Esophagus muscularis mucosa (tissue), 4 donors: ENCODE results near the gene BCR. TPM values are rescaled to one million over a fixed set of nuclear protein-coding genes. Genes with fewer than 3 reads are reported as not detected.

Experiments used
- DNase-seq: peaks from one replicate; pipeline ENCODE4 v3.0.0-alpha.2; 2017; ENCODE audit errors: extremely low spot score
- H3K27ac ChIP-seq, 4 donors: fragments of 200-600 bp; sonication (generic); replicated peaks in 1 of 4; 1 replicate in 3 of 4; 2 replicates in 1 of 4; pipeline ENCODE4 v1.5.1; 2016 to 2019; ENCODE audit warnings: mild to moderate bottlenecking in 1 of 4
- H3K27me3 ChIP-seq, 4 donors: fragments of 200-600 bp; sonication (generic); one replicate each; pipeline versions ENCODE4 v1.5.1 to v1.6.0; 2016 to 2019
- H3K36me3 ChIP-seq, 4 donors: fragments of 200-600 bp; sonication (generic); one replicate each; pipeline ENCODE4 v1.5.1; 2016 to 2019
- H3K4me1 ChIP-seq, 4 donors: fragments of 200-600 bp; sonication (generic); one replicate each; pipeline ENCODE4 v1.5.1; 2016 to 2019
- H3K4me3 ChIP-seq, 4 donors: fragments of 200-600 bp; sonication (generic); 1 replicate in 2 of 4; 2 replicates in 2 of 4; pipeline ENCODE4 v1.5.1; 2016 to 2019; ENCODE audit warnings: mild to moderate bottlenecking in 4 of 4, moderate library complexity in 1 of 4
- H3K9me3 ChIP-seq, 4 donors: fragments of 200-600 bp; sonication (generic); 1 replicate in 3 of 4; 2 replicates in 1 of 4; pipeline ENCODE4 v1.5.1; 2016 to 2019
- EP300 ChIP-seq: sonication (generic); formaldehyde crosslinking; IDR thresholded peaks from one replicate; pipeline ENCODE4 v1.6.1; 2017; ENCODE audit warnings: antibody characterized with exemption
- POLR2A ChIP-seq: fragments of 450-650 bp; IDR thresholded peaks from one replicate; pipeline ENCODE4 v1.6.1; 2017; ENCODE audit warnings: antibody characterized with exemption, moderate library complexity, mild to moderate bottlenecking, low read depth
- POLR2AphosphoS5 ChIP-seq, 2 donors: sonication (generic); formaldehyde crosslinking; IDR thresholded peaks; one replicate each; pipeline ENCODE4 v1.6.1; 2017; ENCODE audit warnings: antibody characterized with exemption in 2 of 2
- WGBS: methylation state at CpG from one replicate; pipeline ENCODE4 v1.1.5; 2018; 5-methylcytosine and 5-hydroxymethylcytosine counted together
- intact Hi-C: fragments of 100-400 bp; cut with DNase I; formaldehyde crosslinking; loops from one replicate; pipeline ENCODE4 v1.15.1; 2023
- total RNA-seq, 4 donors: library from RNA; depleted of rRNA; stranded (reverse); fragments of >200 nt; gene quantifications; one replicate each; pipeline versions ENCODE4 v1.1.0 to v1.2.1, GENCODE V29; 2016
- TF ChIP-seq, protein P1 (sequence below), 3 experiments: fragments of 200-600 bp in 2 of 3; fragments of 450-650 bp in 1 of 3; sonication (generic) in 2 of 3; IDR thresholded peaks; one replicate each; pipeline ENCODE4 v1.5.1; 2017 to 2019; ENCODE audit warnings: antibody characterized with exemption in 3 of 3, mild to moderate bottlenecking in 2 of 3, moderate library complexity in 1 of 3

Gene BCR
- total RNA-seq, 4 donors from 2014 or later: 35.7 to 58.5 (median 48.0) TPM

DNA sequence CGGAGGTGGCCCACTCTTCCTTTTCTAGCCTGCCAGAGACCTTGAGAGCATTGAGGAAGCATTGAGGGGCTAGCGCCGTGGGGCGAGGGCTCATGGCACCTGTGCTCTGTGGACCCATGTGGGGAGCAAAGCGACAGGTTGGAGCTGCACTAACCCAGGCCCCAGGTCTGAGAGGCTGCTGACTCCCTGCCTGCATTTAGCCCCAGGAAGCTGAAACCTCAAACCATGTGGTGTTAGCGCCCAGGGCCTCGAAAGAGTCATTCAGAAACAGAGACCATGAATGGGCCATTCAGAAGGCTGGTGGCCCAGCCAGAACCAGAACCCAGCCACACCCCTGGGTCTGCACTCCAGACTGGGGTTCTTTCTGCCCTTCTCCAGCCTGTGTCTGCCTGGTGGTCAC is 88.6 kb downstream of the BCR start:
- Histone ChIP-seq H3K27ac (no peak overlapping the region), H3K4me3 (no peak overlapping the region), H3K9me3 (no peaks in the 10 kb centered on the region), H3K4me1 (peaks cover 0 to 13% (median 0%) of the 10 kb centered on the region in 4 donors), H3K36me3 (peaks cover 28 to 91% (median 74%) of the 10 kb centered on the region in 4 donors), H3K27me3 (no peaks in the 10 kb centered on the region)
- no peak for DNase-seq
- no peak for TF ChIP-seq EP300
- TF ChIP-seq POLR2A: no peak
- no peak for TF ChIP-seq POLR2AphosphoS5 (IDR thresholded peaks at IDR 0.05)
- TF ChIP-seq, protein P1, sequence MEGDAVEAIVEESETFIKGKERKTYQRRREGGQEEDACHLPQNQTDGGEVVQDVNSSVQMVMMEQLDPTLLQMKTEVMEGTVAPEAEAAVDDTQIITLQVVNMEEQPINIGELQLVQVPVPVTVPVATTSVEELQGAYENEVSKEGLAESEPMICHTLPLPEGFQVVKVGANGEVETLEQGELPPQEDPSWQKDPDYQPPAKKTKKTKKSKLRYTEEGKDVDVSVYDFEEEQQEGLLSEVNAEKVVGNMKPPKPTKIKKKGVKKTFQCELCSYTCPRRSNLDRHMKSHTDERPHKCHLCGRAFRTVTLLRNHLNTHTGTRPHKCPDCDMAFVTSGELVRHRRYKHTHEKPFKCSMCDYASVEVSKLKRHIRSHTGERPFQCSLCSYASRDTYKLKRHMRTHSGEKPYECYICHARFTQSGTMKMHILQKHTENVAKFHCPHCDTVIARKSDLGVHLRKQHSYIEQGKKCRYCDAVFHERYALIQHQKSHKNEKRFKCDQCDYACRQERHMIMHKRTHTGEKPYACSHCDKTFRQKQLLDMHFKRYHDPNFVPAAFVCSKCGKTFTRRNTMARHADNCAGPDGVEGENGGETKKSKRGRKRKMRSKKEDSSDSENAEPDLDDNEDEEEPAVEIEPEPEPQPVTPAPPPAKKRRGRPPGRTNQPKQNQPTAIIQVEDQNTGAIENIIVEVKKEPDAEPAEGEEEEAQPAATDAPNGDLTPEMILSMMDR (IDR thresholded peaks at IDR 0.05): no peak
- intact Hi-C loops: no loop called here
- 96% methylated on average over 4 of the region's 7 CpGs for WGBS

GRCh38 chr22:23269441-23270211 is 89.3 kb downstream of the BCR start:
- H3K36me3 ChIP-seq: peaks cover 28 to 91% (median 74%) of the 10 kb centered on the region in 4 donors
- no peaks in the 10 kb centered on the region for H3K27me3 ChIP-seq
- intact Hi-C loops: no loop called here
- no peak overlapping the region for H3K27ac ChIP-seq
- no peak for DNase-seq
- H3K4me1 ChIP-seq: peaks cover 0 to 8% (median 0%) of the 10 kb centered on the region in 4 donors
- no peak for TF ChIP-seq EP300
- WGBS: 88% methylated on average over 18 of the region's 18 CpGs
- no peaks in the 10 kb centered on the region for H3K9me3 ChIP-seq
- H3K4me3 ChIP-seq: no peak overlapping the region

- no peak for DNase-seq
- intact Hi-C loops: no loop called here
- Histone ChIP-seq H3K27ac (no peak overlapping the region), H3K4me1 (peaks cover 0 to 2% (median 0%) of the 10 kb centered on the region in 4 donors), H3K9me3 (no peaks in the 10 kb centered on the region), H3K27me3 (no peaks in the 10 kb centered on the region), H3K4me3 (no peak overlapping the region), H3K36me3 (peaks cover 30 to 91% (median 78%) of the 10 kb centered on the region in 4 donors)
- WGBS: 69% methylated on average over 8 of the region's 8 CpGs
- TF ChIP-seq EP300 (no peak), POLR2A (no peak), POLR2AphosphoS5 (IDR thresholded peaks at IDR 0.05) (no peak)
- TF ChIP-seq, protein P1 (IDR thresholded peaks at IDR 0.05): no peak
These were observed 90.0 kb downstream of the BCR start for GRCh38 chr22:23270212-23270733.

- intact Hi-C loops: no loop called here
- H3K27me3 ChIP-seq: no peaks in the 10 kb centered on the region
- no peaks in the 10 kb centered on the region for H3K9me3 ChIP-seq
- peaks cover 32 to 95% (median 84%) of the 10 kb centered on the region in 4 donors for H3K36me3 ChIP-seq
- H3K27ac ChIP-seq: no peak overlapping the region
- 89% methylated on average over 8 of the region's 12 CpGs for WGBS
- TF ChIP-seq POLR2A (no peak), EP300 (no peak), POLR2AphosphoS5 (IDR thresholded peaks at IDR 0.05) (no peak)
- TF ChIP-seq, protein P1 (IDR thresholded peaks at IDR 0.05): no peak
- DNase-seq: no peak
- H3K4me1 ChIP-seq: no peaks in the 10 kb centered on the region
- no peak overlapping the region for H3K4me3 ChIP-seq
These were observed 90.7 kb downstream of the BCR start for GRCh38 chr22:23270798-23271596.

- TF ChIP-seq EP300: no peak
- TF ChIP-seq, protein P1 (IDR thresholded peaks at IDR 0.05): no peak
- TF ChIP-seq POLR2AphosphoS5 (IDR thresholded peaks at IDR 0.05): no peak
- TF ChIP-seq POLR2A: no peak
- no peak for DNase-seq
- Histone ChIP-seq H3K4me3 (no peak overlapping the region), H3K36me3 (peaks cover 32 to 100% (median 90%) of the 10 kb centered on the region in 4 donors), H3K27me3 (no peaks in the 10 kb centered on the region), H3K9me3 (no peaks in the 10 kb centered on the region), H3K4me1 (no peaks in the 10 kb centered on the region), H3K27ac (no peak overlapping the region)
- intact Hi-C loops: no loop called here
- 96% methylated on average over 4 of the region's 4 CpGs for WGBS
These were observed 91.2 kb downstream of the BCR start for GRCh38 chr22:23271597-23271908.
